HG03097 (cell line): ENCODE data around the gene NME5.

Source experiments
- ATAC-seq: cut with Tn5 transposase; IDR thresholded peaks from one replicate; pipeline ENCODE4 v1.9.1; 2021; ENCODE audit not compliant: unreplicated experiment, low FRiP score

NME5 gene

GRCh38 chr5:138140268-138140667, 1.0 kb upstream of the NME5 start:
- no peak for ATAC-seq

GRCh38 chr5:138139781-138140090, 508 bp upstream of the NME5 start:
- no peak for ATAC-seq

GRCh38 chr5:138132543-138132942, 6.7 kb downstream of the NME5 start:
- ATAC-seq = no peak

- ATAC-seq = no peak
Observed at GRCh38 chr5:138129347-138129746, 9.9 kb downstream of the NME5 start.

- no peak for ATAC-seq
Observed at GRCh38 chr5:138128334-138128733, 10.9 kb downstream of the NME5 start.

GRCh38 chr5:138115254-138115653, 24.0 kb downstream of the NME5 start:
- ATAC-seq = no peak

- no peak for ATAC-seq
Observed at GRCh38 chr5:138111937-138112336, 27.3 kb downstream of the NME5 start.

- no peak for ATAC-seq
Observed at GRCh38 chr5:138111181-138111580, 28.0 kb downstream of the NME5 start.

- no peak for ATAC-seq
Observed at GRCh38 chr5:138110266-138110963, 28.8 kb downstream of the NME5 start.

GRCh38 chr5:138109463-138110265, 29.6 kb downstream of the NME5 start:
- ATAC-seq = no peak

GRCh38 chr5:138107213-138107612, 32.0 kb downstream of the NME5 start:
- no peak for ATAC-seq

GRCh38 chr5:138105709-138106108, 33.5 kb downstream of the NME5 start:
- ATAC-seq = no peak

- ATAC-seq = no peak
Observed at GRCh38 chr5:138103319-138103637, 36.0 kb downstream of the NME5 start.

- ATAC-seq = no peak
Observed at GRCh38 chr5:138102454-138103318, 36.5 kb downstream of the NME5 start.

- no peak for ATAC-seq
Observed at GRCh38 chr5:138096997-138097828, 42.0 kb downstream of the NME5 start.

GRCh38 chr5:138096363-138096762, 42.9 kb downstream of the NME5 start:
- no peak for ATAC-seq

- ATAC-seq = no peak
Observed at GRCh38 chr5:138095100-138095907, 43.9 kb downstream of the NME5 start.

- ATAC-seq = no peak
Observed at GRCh38 chr5:138093036-138093435, 46.2 kb downstream of the NME5 start.

GRCh38 chr5:138092301-138092700, 46.9 kb downstream of the NME5 start:
- ATAC-seq = no peak

GRCh38 chr5:138091685-138092084, 47.5 kb downstream of the NME5 start:
- ATAC-seq = no peak
